Fibroblast of skin of scalp (primary cell): ENCODE data around the gene TAC3.
"Not testable (repeated sequence)": the region's sequence is repeated elsewhere in the genome, so short reads cannot be mapped to it uniquely, and the experiment has no call there.

Source experiments
- DNase-seq: peaks from one replicate; pipeline ENCODE4 v3.0.0-alpha.2; 2013

TAC3 gene

DNA sequence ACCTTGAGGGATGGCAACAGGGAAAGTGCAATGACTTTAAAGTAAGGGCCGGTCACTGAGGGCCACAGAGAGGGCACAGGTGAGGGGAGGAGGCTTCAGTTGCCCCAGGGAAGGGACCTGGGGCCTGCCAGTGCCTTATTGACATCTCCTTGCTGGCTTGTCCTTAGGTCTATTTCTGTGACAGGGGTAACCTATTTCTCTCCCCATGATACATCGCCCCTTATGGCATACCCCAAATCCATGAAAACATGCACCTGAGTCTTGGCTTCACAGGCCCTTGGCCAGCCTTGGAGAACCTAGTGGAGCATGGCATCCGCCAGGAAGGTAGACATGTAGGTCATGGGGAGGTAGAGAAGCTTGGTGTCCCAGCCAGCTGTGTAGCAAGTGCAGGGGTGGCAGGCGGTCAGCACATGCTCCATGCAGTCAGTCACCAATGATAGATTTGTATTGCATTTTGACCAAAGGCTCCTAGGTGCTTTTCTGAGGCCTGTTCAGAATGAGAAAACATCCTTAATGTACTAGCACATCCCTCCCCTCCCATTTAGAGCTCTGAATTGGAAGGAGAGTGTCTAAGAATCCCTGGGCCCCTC lies 35.3 kb downstream of the TAC3 start:
- DNase-seq: no peak

DNA sequence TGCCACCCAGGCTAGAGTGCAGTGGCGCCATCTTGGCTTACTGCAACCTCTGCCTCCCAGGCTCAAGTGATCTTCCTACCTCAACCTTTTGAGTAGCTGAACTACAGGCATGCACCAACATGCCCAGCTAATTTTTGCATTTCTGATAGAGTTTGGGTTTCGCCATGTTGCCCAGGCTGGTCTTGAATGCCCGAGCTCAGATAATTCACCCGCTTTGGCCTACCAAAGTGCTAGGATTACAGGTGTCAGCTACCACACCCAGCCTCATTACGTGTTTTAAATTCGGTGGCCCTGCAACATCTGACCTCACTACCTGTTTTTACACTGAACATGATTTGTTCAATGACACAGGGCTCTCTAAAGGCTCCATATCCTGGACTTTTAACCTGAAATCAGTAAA lies 36.1 kb downstream of the TAC3 start:
- no peak for DNase-seq

DNA sequence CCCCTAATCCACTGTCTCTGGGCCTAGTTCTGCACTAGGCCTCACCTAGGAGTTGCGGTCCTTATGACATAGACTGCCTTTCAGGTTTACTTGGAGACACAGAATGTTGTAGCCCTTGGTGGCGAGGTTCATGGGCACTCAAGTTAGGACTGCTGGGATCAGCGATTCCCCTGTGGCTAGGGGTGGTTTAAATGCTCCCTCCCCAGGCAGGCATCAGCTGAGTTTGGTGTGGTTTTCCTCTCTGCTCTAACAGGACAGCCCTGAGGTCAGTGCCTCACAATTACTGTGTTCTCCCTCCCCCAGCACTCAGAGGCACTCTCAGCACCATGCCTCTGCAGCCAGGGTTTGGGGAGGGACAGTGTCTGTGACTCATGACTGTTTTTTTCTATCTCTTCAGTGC lies 36.7 kb downstream of the TAC3 start:
- DNase-seq: no peak

DNA sequence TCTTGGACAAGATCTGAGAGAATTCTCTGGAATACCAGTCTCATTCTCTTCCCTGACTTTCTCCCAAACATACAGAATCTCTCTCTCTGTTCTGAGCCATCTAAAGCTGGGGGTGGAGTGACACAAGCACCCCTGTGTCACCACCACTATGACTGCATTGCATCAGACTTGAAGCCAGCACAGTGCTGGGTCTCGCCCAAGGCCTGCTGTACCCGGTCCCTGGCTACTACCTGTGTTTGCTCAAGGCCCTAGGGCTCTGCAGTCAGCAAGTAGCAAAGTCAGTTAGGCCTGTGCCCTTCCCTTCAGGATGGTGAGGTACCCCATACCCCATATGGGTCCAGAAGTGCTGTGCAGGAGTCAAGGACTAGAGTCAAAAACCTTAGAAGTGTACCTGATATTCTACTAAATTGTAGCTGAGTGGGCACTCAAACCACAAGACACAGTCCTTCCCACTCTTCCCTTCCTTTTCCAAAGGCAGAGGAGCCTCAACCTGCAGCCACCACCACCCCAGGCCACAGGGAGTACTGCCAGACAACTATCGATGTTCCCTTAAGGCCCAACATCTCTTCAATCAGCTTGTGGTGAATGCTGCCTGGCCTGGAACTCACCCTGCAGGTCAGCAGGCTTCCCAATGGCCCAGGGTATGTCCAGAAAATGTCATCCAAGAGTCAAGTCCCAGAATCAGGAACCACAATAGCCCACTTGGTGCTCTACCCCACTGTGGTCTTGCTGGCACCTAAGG lies 37.8 kb downstream of the TAC3 start:
- DNase-seq: no peak

DNA sequence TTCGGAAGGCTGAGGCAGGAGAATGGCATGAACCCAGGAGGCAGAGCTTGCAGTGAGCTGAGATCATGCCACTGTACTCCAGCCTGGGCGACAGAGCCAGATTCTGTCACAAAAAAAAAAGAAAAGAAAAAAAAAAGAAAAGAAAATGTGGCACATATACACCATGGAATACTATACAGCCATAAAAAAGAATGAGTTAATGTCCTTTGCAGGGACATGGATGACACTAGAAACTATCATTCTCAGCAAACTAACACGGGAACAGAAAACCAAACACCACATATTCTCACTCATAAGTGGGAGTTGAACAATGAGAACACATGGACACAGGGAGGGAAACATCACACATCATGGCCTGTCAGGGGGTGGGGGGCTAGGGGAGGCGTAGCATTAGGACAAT lies 39.0 kb downstream of the TAC3 start:
- DNase-seq: not testable (repeated sequence)

DNA sequence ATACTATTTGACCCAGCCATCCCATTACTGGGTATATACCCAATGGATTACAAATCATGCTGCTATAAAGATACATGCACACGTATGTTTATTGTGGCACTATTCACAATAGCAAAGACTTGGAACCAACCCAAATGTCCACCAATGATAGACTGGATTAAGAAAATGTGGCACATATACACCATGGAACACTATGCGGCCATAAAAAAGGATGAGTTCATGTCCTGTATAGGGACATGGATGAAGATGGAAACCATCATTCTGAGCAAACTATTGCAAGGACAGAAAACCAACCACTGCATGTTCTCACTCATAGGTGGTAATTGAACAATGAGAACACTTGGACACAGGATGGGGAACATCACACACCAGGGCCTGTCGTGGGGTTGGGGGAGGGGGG lies 42.1 kb downstream of the TAC3 start:
- not testable (repeated sequence) for DNase-seq

DNA sequence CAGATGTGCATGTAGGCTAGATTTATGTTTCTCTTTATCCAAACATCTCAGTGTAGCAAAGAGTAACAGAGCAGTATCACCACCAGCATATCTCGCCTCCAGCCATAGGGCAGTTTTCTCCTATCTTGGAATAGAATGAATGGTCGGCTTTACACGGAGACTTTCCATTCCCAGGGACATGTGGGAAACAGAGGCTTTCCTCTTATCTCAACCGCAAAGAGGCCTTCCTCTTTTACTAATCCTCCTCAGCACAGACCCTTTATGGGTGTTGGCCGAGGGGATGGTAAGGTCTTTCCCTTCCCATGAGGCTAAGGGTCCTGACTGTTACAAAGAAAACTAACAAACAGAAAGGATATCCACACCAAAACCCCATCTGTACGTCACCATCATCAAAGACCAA lies 47.4 kb downstream of the TAC3 start:
- not testable (repeated sequence) for DNase-seq

DNA sequence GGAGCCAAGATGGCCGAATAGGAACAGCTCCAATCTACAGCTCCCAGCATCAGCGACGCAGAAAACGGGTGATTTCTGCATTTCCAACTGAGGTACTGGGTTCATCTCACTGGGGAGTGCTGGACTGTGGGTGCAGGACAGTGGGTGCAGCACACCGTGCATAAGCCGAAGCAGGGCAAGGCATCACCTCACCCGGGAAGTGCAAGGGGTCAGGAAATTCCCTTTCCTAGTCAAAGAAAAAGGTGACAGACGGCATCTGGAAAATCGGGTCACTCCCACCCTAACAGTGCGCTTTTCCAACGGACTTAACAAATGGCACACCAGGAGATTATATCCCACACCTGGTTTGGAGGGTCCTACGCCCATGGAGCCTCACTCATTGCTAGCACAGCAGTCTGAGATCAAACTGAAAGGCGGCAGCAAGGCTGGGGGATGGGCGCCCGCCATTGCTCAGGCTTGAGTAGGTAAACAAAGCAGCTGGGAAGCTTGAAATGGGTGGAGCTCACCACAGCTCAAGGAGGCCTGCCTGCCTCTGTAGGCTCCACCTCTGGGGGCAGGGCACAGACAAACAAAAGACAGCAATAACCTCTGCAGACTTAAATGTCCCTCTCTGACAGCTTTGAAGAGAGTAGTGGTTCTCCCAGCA lies 50.2 kb downstream of the TAC3 start:
- not testable (repeated sequence) for DNase-seq

DNA sequence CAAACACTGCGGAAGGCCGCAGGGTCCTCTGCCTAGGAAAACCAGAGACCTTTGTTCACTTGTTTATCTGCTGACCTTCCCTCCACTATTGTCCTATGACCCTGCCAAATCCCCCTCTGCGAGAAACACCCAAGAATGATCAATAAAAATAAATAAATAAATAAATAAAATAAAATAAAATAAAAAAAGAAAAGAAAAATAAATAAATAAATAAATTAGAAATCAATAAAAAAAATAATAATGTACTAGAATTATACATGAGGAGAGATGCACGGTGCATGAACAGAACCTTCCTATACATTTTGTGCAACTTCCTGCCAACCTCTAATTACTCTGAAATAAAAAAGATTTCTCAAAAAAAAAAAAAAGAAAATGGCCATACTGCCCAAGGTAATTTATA lies 51.2 kb downstream of the TAC3 start:
- DNase-seq: not testable (repeated sequence)

DNA sequence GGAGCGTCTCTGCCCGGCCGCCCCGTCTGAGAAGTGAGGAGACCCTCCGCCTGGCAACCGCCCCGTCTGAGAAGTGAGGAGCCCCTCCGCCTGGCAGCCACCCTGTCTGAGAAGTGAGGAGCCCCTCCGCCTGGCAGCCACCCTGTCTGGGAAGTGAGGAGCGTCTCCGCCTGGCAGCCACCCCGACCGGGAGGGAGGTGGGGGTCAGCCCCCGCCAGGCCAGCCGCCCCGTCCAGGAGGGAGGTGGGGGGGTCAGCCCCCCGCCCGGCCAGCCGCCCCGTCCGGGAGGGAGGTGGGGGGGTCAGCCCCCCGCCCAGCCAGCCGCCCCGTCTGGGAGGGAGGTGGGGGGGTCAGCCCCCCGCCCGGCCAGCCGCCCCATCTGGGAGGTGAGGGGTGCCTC lies 52.8 kb downstream of the TAC3 start:
- DNase-seq: not testable (repeated sequence)

DNA sequence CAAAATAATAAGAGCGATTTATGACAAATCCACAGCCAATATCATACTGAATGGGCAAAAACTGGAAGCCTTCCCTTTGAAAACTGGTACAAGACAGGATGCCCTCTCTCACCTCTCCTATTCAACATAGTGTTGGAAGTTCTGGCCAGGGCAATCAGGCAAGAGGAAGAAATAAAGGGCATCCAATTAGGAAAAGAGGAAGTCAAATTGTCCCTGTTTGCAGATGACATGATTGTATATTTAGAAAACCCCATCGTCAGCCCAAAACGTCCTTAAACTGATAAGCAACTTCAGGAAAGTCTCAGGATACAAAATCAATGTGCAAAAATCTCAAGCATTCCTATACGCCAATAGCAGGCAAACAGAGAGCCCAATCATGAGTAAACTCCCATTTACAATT lies 54.1 kb downstream of the TAC3 start:
- not testable (repeated sequence) for DNase-seq
